ENCODE results near the gene BEST3.

- TF ChIP-seq CTCF (IDR thresholded peaks at IDR 0.05 in 2 of 3, conservative IDR thresholded peaks at IDR 0.05 in 1 of 3; ENCODE audit: borderline replicate concordance in 1 of 3, insufficient read depth in 1 of 3, low read depth in 2 of 3, low read length in 2 of 3), result no peak
- TF ChIP-seq CEBPB (IDR thresholded peaks at IDR 0.05; ENCODE audit: low read depth), result no peak
- TF ChIP-seq POLR2A (IDR thresholded peaks at IDR 0.05; ENCODE audit: borderline replicate concordance, extremely low read depth, insufficient read depth, insufficient read length), result no peak
- no peak for TF ChIP-seq SP1 (IDR thresholded peaks at IDR 0.05; ENCODE audit: low read depth)
- no peak for TF ChIP-seq REST (IDR thresholded peaks at IDR 0.05; ENCODE audit: low read depth)
- no peak for TF ChIP-seq ATF3 (IDR thresholded peaks at IDR 0.05)
- TF ChIP-seq ZBTB33 (IDR thresholded peaks at IDR 0.05; ENCODE audit: extremely low read depth, insufficient replicate concordance, low read length), result no peak
- no peak for TF ChIP-seq ZNF274 (IDR thresholded peaks at IDR 0.05; ENCODE audit: low read depth, low read length)
- no peak for TF ChIP-seq EZH2 (IDR thresholded peaks at IDR 0.05)
Measured at GRCh38 chr12:69733638-69734037, 34.5 kb upstream of the BEST3 start.
